ENCODE measurements around the gene KPNA6.

GRCh38 chr1:32128964-32129363 is 21.1 kb downstream of the KPNA6 start:
- no peak for TF ChIP-seq CTCF (IDR thresholded peaks at IDR 0.05; ENCODE audit: insufficient read depth, low read length, poor library complexity, severe bottlenecking)
- no peak for TF ChIP-seq EZH2phosphoT487 (conservative IDR thresholded peaks at IDR 0.05; ENCODE audit: low read length)

All from SU-DHL-6 (cell line).